ENCODE measurements around the gene NANOS3.
"Not testable (repeated sequence)": the region's sequence is repeated elsewhere in the genome, so short reads cannot be mapped to it uniquely, and the experiment has no call there.

NANOS3 gene

GRCh38 chr19:13842291-13843103 is 34.4 kb upstream of the NANOS3 start:
- peak; percentile 77 for DNase-seq
- in situ Hi-C loops (cut with HindIII; ENCODE audit: low pct_ligation_motif_present, low pct_unique_long_range_greater_than_20kb, low sequenced_read_pairs) = no loop called here

- DNase-seq = peak; percentile 81
- in situ Hi-C loops (cut with HindIII; ENCODE audit: low pct_ligation_motif_present, low pct_unique_long_range_greater_than_20kb, low sequenced_read_pairs) = no loop called here
Observed at GRCh38 chr19:13843104-13843921, 33.6 kb upstream of the NANOS3 start.

- DNase-seq = no peak
Observed at GRCh38 chr19:13844130-13844631, 32.8 kb upstream of the NANOS3 start.

GRCh38 chr19:13846557-13847406 is 30.2 kb upstream of the NANOS3 start:
- in situ Hi-C loops (cut with HindIII; ENCODE audit: low pct_ligation_motif_present, low pct_unique_long_range_greater_than_20kb, low sequenced_read_pairs) = no loop called here
- peak; percentile 83 for DNase-seq

More at GRCh38 chr19:13844130-13844631, 32.8 kb upstream of the NANOS3 start:
- in situ Hi-C loops (cut with HindIII; ENCODE audit: low pct_ligation_motif_present, low pct_unique_long_range_greater_than_20kb, low sequenced_read_pairs) = no loop called here

- peak; percentile 88 for DNase-seq
- in situ Hi-C loops (cut with HindIII; ENCODE audit: low pct_ligation_motif_present, low pct_unique_long_range_greater_than_20kb, low sequenced_read_pairs) = no loop called here
Observed at GRCh38 chr19:13847407-13848339, 29.3 kb upstream of the NANOS3 start.

- DNase-seq = no peak
- in situ Hi-C loops (cut with HindIII; ENCODE audit: low pct_ligation_motif_present, low pct_unique_long_range_greater_than_20kb, low sequenced_read_pairs) = no loop called here
Observed at GRCh38 chr19:13848340-13848677, 28.6 kb upstream of the NANOS3 start.

- no peak for DNase-seq
- in situ Hi-C loops (cut with HindIII; ENCODE audit: low pct_ligation_motif_present, low pct_unique_long_range_greater_than_20kb, low sequenced_read_pairs) = no loop called here
Observed at GRCh38 chr19:13848798-13849676, 27.9 kb upstream of the NANOS3 start.

GRCh38 chr19:13849991-13850909 is 26.7 kb upstream of the NANOS3 start:
- peak; percentile 76 for DNase-seq
- in situ Hi-C loops (cut with HindIII; ENCODE audit: low pct_ligation_motif_present, low pct_unique_long_range_greater_than_20kb, low sequenced_read_pairs) = no loop called here

GRCh38 chr19:13850910-13851733 is 25.8 kb upstream of the NANOS3 start:
- in situ Hi-C loops (cut with HindIII; ENCODE audit: low pct_ligation_motif_present, low pct_unique_long_range_greater_than_20kb, low sequenced_read_pairs) = no loop called here

GRCh38 chr19:13851734-13852114 is 25.2 kb upstream of the NANOS3 start:
- in situ Hi-C loops (cut with HindIII; ENCODE audit: low pct_ligation_motif_present, low pct_unique_long_range_greater_than_20kb, low sequenced_read_pairs); DNase-seq: not testable (repeated sequence)

More at GRCh38 chr19:13850910-13851733, 25.8 kb upstream of the NANOS3 start:
- DNase-seq = peak; percentile 94

GRCh38 chr19:13852171-13852707 is 24.7 kb upstream of the NANOS3 start:
- in situ Hi-C loops (cut with HindIII; ENCODE audit: low pct_ligation_motif_present, low pct_unique_long_range_greater_than_20kb, low sequenced_read_pairs); DNase-seq: not testable (repeated sequence)

- in situ Hi-C loops (cut with HindIII; ENCODE audit: low pct_ligation_motif_present, low pct_unique_long_range_greater_than_20kb, low sequenced_read_pairs) = no loop called here
- no peak for DNase-seq
Observed at GRCh38 chr19:13856497-13856896, 20.4 kb upstream of the NANOS3 start.

GRCh38 chr19:13859361-13859880 is 17.5 kb upstream of the NANOS3 start:
- in situ Hi-C loops (cut with HindIII; ENCODE audit: low pct_ligation_motif_present, low pct_unique_long_range_greater_than_20kb, low sequenced_read_pairs) = no loop called here
- no peak for DNase-seq

GRCh38 chr19:13860679-13861391 is 16.1 kb upstream of the NANOS3 start:
- in situ Hi-C loops (cut with HindIII; ENCODE audit: low pct_ligation_motif_present, low pct_unique_long_range_greater_than_20kb, low sequenced_read_pairs) = no loop called here
- no peak for DNase-seq

Data from ACHN (cell line).